ENCODE data around the gene FAM43B.
A peak's percentile ranks its signal among the peaks of the same experiment; 100 is the strongest.
"Not testable (repeated sequence)": the region's sequence is repeated elsewhere in the genome, so short reads cannot be mapped to it uniquely, and the experiment has no call there.

The FAM43B gene

GRCh38 chr1:20551945-20552727, at the start of gene FAM43B:
Gene FAM43B, plus strand, starts transcription at chr1:20552573. Its CDS starts 401 bp downstream, at chr1:20552974.
- DNase-seq (ENCODE audit: low spot score) = peak; percentile 63

GRCh38 chr1:20505488-20505887, 46.9 kb upstream of the FAM43B start:
- no peak for DNase-seq (ENCODE audit: low spot score)

- no peak for DNase-seq (ENCODE audit: low spot score)
Observed at GRCh38 chr1:20507248-20507563, 45.2 kb upstream of the FAM43B start.

- peak; percentile 95 for DNase-seq (ENCODE audit: low spot score)
Observed at GRCh38 chr1:20507564-20508410, 44.6 kb upstream of the FAM43B start, which contains the start of gene MUL1. Gene MUL1, minus strand, starts transcription at chr1:20508151. Its CDS starts 127 bp downstream, at chr1:20508024.

GRCh38 chr1:20508411-20508771, 44.0 kb upstream of the FAM43B start:
- no peak for DNase-seq (ENCODE audit: low spot score)

- no peak for DNase-seq (ENCODE audit: low spot score)
Observed at GRCh38 chr1:20511518-20512428, 40.6 kb upstream of the FAM43B start.

- DNase-seq (ENCODE audit: low spot score) = not testable (repeated sequence)
Observed at GRCh38 chr1:20519609-20520262, 32.6 kb upstream of the FAM43B start.

GRCh38 chr1:20521960-20522861, 30.2 kb upstream of the FAM43B start:
- peak; percentile 74 for DNase-seq (ENCODE audit: low spot score)

- no peak for DNase-seq (ENCODE audit: low spot score)
Observed at GRCh38 chr1:20526267-20526666, 26.1 kb upstream of the FAM43B start.

- no peak for DNase-seq (ENCODE audit: low spot score)
Observed at GRCh38 chr1:20528221-20528620, 24.2 kb upstream of the FAM43B start.

- DNase-seq (ENCODE audit: low spot score) = no peak
Observed at GRCh38 chr1:20530306-20530705, 22.1 kb upstream of the FAM43B start.

GRCh38 chr1:20530901-20531300, 21.5 kb upstream of the FAM43B start:
- DNase-seq (ENCODE audit: low spot score) = no peak

- no peak for DNase-seq (ENCODE audit: low spot score)
Observed at GRCh38 chr1:20533635-20534034, 18.7 kb upstream of the FAM43B start.

GRCh38 chr1:20534659-20535417, 17.5 kb upstream of the FAM43B start:
- no peak for DNase-seq (ENCODE audit: low spot score)

GRCh38 chr1:20538227-20538626, 14.1 kb upstream of the FAM43B start:
- no peak for DNase-seq (ENCODE audit: low spot score)

GRCh38 chr1:20538760-20539551, 13.4 kb upstream of the FAM43B start:
- no peak for DNase-seq (ENCODE audit: low spot score)

GRCh38 chr1:20540281-20540680, 12.1 kb upstream of the FAM43B start:
- no peak for DNase-seq (ENCODE audit: low spot score)

GRCh38 chr1:20546637-20547036, 5.7 kb upstream of the FAM43B start:
- no peak for DNase-seq (ENCODE audit: low spot score)

- DNase-seq (ENCODE audit: low spot score) = no peak
Observed at GRCh38 chr1:20551161-20551560, 1.2 kb upstream of the FAM43B start.
